CD4-positive, alpha-beta T cell treated with Interleukin-6 for 4 hours (primary cell): ENCODE measurements around the gene TUSC2.

Experiments used
- DNase-seq: peaks from one replicate; pipeline ENCODE4 v3.0.0-alpha.2; 2020; ENCODE audit warnings: mixed read lengths

TUSC2 gene, protein sequence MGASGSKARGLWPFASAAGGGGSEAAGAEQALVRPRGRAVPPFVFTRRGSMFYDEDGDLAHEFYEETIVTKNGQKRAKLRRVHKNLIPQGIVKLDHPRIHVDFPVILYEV

DNA sequence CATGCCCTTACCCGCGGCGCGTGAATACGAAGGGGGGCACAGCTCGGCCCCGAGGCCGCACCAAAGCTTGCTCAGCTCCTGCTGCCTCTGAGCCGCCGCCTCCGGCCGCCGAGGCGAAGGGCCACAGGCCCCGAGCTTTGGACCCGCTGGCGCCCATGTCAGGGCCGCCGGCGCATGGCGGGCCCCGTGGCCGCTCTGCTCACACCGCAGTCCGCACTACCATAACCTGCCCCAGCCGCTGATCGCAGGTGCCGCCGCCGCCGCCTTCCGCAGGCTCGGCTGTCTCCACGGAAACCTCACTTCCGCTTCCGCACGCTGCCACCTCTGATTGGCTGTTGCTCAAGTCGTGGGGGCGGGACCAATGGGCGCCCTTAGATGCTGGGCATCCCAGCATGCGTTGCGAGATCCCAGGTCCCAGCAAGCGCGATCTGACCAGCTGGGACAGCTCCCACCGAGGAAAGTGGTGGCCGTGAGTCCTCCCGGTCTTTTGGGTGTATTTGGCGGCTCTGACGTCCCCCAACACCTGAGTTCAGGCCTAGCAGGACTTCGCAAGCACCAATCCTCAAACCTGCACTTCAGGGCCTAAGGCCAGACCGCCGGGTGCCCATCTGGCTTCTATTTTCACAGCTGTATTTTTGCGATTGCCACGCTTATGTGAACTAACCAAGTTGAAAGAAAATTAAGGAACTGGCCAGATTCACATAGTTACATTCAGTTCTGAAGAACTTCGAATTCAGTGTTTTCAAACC, at the start of gene TUSC2:
Gene TUSC2 (minus strand): TSS at position 281 of the 749 bp plus-strand sequence. CDS start 124 bp downstream, at position 157.
- DNase-seq, result peak; percentile 97

DNA sequence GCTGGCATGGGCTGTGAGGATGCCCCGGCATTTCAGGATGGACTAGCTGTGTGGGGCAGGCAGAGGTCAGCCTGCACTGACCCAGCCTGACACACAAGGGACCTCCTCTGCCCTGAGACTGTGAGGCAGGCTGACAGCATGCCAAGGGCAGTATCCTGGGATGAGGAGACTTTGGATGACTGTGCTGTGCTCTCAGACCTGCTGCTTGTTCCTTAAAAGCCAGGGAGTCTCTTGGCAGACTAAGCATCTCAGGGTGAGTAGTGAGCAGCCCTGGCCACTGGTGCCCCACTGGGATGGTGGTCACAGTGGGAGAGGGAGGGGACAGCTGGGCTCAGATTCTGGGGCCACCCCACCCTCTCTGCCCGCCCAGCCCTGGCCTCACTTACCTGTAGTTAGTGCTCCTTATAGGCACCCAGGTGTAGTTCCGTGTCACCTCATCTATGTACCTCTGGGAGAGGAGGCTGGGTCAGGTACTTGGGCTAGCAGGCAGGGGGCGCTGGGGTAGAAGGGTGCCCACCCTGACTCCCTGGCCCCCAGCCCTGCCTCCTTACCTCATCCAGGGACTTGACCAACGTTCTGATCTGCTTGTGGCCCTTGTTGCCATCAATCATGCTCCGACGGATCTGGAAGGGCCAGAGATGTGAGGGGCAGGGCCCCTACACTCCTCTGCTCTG, 47.4 kb upstream of the TUSC2 start:
- DNase-seq, result no peak

- no peak for DNase-seq
Measured at GRCh38 chr3:50374363-50375257, 46.6 kb upstream of the TUSC2 start.

GRCh38 chr3:50373146-50374051, 45.4 kb upstream of the TUSC2 start:
- no peak for DNase-seq

GRCh38 chr3:50372349-50372748, 44.3 kb upstream of the TUSC2 start:
- no peak for DNase-seq

DNA sequence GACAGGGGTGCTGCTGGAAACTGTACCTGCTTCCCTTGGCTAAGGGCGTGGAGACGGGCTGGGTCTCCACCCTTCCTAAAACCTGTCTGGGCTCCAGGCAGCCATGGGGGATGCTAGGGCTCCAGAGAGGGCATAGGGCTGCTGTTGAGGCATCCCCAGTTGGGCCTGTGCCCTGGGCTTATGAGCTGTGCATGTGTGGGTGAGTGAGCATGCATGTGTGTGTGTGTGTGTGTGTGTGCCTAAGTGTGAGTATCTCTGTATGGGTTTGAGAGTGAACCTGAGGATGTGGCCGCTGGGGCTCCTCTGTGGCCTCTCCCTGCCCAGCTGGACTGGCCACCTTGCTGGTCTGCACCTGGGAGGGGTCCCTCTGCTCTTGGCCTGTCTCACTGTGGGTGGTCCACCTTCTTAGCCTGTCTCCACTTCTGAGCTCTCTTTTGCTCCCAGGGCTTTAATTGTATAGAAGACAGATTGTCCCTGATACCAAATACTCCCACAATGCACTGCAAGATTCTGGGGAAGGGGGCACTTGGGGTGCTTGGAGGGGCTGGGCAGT, 43.2 kb upstream of the TUSC2 start:
- no peak for DNase-seq

- no peak for DNase-seq
Measured at GRCh38 chr3:50370594-50370993, 42.6 kb upstream of the TUSC2 start.

DNA sequence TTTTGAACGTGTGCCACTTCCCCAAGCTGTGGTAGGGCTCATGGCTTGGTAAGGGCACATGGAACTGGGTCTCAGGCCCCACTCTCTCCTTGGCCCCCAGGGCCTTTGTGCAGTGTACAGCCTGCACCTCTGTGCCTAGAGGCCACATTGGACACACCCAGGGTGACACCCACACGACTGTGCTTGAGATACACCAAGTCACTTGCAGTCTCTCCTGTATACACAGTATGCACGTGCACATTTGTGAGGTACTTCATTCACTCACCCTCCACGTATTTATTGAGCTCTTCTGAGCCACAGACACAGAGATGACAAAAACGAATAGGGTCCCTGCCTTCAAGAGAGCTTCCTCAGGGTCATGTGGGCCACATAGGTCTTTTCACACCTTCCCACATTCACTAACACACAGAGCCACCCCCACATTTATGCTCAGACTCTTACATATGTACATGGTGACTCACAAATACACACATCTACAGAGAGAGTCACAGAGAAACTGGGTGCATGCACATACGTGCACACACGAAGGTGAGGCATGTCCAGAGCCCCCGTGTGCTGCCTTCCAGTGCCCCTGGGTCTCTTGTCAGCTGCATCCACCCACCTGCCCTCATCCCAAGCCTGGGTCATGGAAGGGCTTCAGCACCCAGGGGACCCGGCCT, 41.1 kb upstream of the TUSC2 start:
- no peak for DNase-seq

- DNase-seq, result no peak
Measured at GRCh38 chr3:50365842-50366220, 37.8 kb upstream of the TUSC2 start.

- peak; percentile 97 for DNase-seq
Measured at GRCh38 chr3:50365080-50365841, 37.2 kb upstream of the TUSC2 start.

- no peak for DNase-seq
Measured at GRCh38 chr3:50364573-50365079, 36.6 kb upstream of the TUSC2 start.

- no peak for DNase-seq
Measured at GRCh38 chr3:50359760-50360110, 31.7 kb upstream of the TUSC2 start.

GRCh38 chr3:50358911-50359759, 31.1 kb upstream of the TUSC2 start, which contains the start of gene TMEM115:
TMEM115 (minus strand) TSS chr3:50359521; CDS start chr3:50359063, 458 bp downstream.
- DNase-seq, result peak; percentile 96

DNA sequence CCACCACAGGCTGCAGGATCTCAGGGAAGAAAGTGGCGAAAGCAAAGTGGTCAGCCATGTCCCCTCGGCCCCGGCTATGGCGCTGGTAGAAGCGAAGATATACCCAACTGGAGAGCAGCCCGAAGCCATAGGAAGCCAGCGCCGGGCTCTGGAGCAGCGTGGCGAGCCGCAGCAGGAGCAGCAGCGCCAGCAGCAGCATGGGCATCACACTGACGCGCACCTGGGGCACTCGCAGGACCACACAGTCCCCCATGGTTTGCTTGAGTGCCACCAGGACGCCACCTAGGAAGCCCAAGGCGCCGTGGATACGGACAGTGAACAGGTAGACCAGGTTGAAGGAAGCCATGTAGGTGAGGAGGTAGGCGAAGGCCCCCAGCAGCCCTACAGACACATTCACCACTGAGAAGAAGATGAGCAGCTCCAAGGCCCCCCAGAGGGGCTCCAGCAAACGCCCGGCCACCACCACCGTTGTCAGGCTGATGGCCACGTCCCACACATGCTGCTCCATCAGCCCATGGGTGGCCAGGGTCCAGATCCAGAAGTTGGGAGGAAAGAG, 30.4 kb upstream of the TUSC2 start:
- no peak for DNase-seq

GRCh38 chr3:50357481-50357880, 29.5 kb upstream of the TUSC2 start:
- no peak for DNase-seq

DNA sequence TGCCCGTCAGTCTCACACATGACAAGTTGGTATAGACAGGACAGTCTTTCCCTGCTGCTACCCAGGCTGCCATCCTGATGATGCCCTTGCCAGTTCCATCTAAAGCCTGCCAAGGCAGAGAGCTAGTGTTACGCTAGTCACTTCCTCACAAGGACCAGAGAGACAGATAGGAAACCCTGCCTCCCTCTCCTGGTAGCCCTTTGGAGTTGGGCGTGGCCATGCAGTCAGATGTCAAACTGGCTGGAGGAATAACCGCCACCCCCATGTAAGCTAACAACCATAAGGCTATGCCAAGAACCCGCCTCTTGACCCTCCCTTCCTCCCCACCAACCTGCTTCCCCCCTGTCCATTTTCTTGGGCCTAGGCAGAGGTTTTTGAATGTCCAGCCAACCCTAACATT, 28.5 kb upstream of the TUSC2 start:
- DNase-seq, result no peak

DNA sequence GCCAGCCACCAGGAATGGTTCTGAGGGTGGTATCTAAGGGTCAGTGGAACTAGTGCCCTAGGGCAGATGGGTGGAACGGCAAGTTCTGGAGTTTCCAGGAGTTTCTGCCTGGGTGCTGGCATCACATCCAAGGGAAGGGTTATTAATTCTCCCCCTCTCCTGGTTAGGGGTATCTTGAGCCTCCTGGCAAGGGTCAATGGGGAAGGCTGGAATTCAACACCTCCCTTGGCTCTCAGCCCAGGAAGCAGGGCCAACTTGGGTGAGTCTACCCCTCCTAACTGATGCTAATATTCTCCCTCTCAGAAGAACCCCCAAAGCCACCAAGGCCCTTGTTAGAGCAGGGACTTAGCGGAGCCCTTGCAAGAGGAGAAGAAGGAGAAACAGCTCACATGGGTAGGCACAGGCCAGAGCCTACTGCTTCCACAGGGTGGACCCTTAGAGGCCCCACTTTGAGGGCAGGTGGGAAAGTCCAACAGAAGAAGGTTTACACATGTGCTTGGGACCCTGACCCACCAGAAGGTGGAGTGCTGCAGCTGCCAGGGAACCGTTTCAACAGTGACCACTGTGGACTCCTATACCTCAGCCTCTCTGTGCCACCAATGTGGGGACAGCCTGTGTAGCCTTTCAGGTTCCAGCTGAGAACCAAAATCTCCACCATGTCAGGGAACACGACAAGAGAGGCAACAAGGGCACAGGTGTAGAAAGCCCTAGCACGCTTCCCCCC, 28.0 kb upstream of the TUSC2 start:
- DNase-seq, result no peak

GRCh38 chr3:50354850-50355249, 26.8 kb upstream of the TUSC2 start:
- DNase-seq, result no peak
